Peyer's patch (tissue), 4 donors: Measurements from ENCODE around the gene XYLT1.

ENCODE experiments used
- POLR2A ChIP-seq, 2 donors: fragments of 450-650 bp; IDR thresholded peaks; one replicate each; pipeline ENCODE4 v1.5.1; 2017; ENCODE audit warnings: antibody characterized with exemption in 2 of 2, mild to moderate bottlenecking in 2 of 2, moderate library complexity in 2 of 2
- TF ChIP-seq, protein P1 (sequence below), 6 experiments: fragments of 450-650 bp in 4 of 6; fragments of 200-600 bp in 2 of 6; sonication (generic) in 1 of 6; IDR thresholded peaks; one replicate each; pipeline ENCODE4 v1.5.1; 2017 to 2019; ENCODE audit warnings: antibody characterized with exemption in 6 of 6, mild to moderate bottlenecking in 3 of 6, moderate library complexity in 1 of 6

DNA sequence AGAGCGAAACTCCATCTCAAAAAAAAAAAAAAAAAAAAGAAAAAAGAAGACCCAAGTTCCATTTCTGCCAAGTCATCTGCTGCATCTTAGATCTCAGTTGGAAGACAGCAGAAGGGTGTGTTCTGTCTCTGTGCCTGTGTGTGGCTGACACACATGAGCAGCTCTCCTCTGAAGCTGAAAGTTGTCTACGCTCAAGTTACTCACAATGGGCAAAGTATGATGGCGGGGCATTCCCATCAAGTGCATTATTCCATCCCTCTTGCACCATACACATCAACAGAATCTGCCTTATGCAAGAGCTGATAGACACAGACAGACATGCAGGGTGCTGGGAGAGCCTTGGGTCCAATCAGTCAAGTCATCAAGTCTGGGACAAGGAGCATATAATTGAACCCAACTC lies 402.2 kb downstream of the XYLT1 start:
- TF ChIP-seq POLR2A (IDR thresholded peaks at IDR 0.05): no peak
- TF ChIP-seq, protein P1, sequence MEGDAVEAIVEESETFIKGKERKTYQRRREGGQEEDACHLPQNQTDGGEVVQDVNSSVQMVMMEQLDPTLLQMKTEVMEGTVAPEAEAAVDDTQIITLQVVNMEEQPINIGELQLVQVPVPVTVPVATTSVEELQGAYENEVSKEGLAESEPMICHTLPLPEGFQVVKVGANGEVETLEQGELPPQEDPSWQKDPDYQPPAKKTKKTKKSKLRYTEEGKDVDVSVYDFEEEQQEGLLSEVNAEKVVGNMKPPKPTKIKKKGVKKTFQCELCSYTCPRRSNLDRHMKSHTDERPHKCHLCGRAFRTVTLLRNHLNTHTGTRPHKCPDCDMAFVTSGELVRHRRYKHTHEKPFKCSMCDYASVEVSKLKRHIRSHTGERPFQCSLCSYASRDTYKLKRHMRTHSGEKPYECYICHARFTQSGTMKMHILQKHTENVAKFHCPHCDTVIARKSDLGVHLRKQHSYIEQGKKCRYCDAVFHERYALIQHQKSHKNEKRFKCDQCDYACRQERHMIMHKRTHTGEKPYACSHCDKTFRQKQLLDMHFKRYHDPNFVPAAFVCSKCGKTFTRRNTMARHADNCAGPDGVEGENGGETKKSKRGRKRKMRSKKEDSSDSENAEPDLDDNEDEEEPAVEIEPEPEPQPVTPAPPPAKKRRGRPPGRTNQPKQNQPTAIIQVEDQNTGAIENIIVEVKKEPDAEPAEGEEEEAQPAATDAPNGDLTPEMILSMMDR (IDR thresholded peaks at IDR 0.05): no peak
